Measurements from ENCODE around the gene CFAP161.

GRCh38 chr15:81108427-81108826 lies 25.6 kb upstream of the CFAP161 start:
- TF ChIP-seq, protein P1, sequence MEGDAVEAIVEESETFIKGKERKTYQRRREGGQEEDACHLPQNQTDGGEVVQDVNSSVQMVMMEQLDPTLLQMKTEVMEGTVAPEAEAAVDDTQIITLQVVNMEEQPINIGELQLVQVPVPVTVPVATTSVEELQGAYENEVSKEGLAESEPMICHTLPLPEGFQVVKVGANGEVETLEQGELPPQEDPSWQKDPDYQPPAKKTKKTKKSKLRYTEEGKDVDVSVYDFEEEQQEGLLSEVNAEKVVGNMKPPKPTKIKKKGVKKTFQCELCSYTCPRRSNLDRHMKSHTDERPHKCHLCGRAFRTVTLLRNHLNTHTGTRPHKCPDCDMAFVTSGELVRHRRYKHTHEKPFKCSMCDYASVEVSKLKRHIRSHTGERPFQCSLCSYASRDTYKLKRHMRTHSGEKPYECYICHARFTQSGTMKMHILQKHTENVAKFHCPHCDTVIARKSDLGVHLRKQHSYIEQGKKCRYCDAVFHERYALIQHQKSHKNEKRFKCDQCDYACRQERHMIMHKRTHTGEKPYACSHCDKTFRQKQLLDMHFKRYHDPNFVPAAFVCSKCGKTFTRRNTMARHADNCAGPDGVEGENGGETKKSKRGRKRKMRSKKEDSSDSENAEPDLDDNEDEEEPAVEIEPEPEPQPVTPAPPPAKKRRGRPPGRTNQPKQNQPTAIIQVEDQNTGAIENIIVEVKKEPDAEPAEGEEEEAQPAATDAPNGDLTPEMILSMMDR (IDR thresholded peaks at IDR 0.05) = peak; percentile 51
- TF ChIP-seq GABPA (IDR thresholded peaks at IDR 0.05; ENCODE audit: low read depth) (no peak), TCF12 (IDR thresholded peaks at IDR 0.05) (no peak), EZH2phosphoT487 (IDR thresholded peaks at IDR 0.05; ENCODE audit: borderline replicate concordance, low read depth) (no peak), RFX5 (IDR thresholded peaks at IDR 0.05; ENCODE audit: low read length) (no peak), TAF1 (IDR thresholded peaks at IDR 0.05; ENCODE audit: borderline replicate concordance, low read depth, low read length) (no peak), REST (IDR thresholded peaks at IDR 0.05; ENCODE audit: low read depth, low read length) (no peak)
- TF ChIP-seq, protein P2, sequence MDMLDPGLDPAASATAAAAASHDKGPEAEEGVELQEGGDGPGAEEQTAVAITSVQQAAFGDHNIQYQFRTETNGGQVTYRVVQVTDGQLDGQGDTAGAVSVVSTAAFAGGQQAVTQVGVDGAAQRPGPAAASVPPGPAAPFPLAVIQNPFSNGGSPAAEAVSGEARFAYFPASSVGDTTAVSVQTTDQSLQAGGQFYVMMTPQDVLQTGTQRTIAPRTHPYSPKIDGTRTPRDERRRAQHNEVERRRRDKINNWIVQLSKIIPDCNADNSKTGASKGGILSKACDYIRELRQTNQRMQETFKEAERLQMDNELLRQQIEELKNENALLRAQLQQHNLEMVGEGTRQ (IDR thresholded peaks at IDR 0.05; ENCODE audit: borderline replicate concordance, low read depth, low read length) = no peak

All from SK-N-SH (cell line).